ENCODE measurements around the gene BRSK2. TPM values are rescaled to one million over a fixed set of nuclear protein-coding genes. Genes with fewer than 3 reads are reported as not detected.

The BRSK2 gene
- total and polyA plus RNA-seq, 2 experiments from 2014 or later = 0.11 TPM; not detected in 1

- 0 out of 2 replicates have a peak, but pooled peaks cover 3% of the 10 kb centered on the region for H3F3A ChIP-seq (ENCODE audit: insufficient read depth)
- H3K4me2 ChIP-seq (ENCODE audit: unreplicated experiment) = peak overlapping the region; percentile 84
- in situ Hi-C loops (cut with MboI) = no loop called here
- peak overlapping the region; percentile 76 for H2AFZ ChIP-seq
- no peaks in the 10 kb centered on the region for H3K4me1 ChIP-seq (ENCODE audit: insufficient read depth)
- no peaks in the 10 kb centered on the region for H3K27me3 ChIP-seq (replicated peaks; ENCODE audit: insufficient read depth)
- no peaks in the 10 kb centered on the region for H3K9me3 ChIP-seq (ENCODE audit: low read depth)
- H3K36me3 ChIP-seq (ENCODE audit: low read depth) = no peaks in the 10 kb centered on the region
- peak overlapping the region; percentile 67 for H3K9ac ChIP-seq
- no peaks in the 10 kb centered on the region for H3K9me2 ChIP-seq (ENCODE audit: insufficient read depth)
- peak; percentile 94 for DNase-seq
- H3K27ac ChIP-seq = no peak overlapping the region
- H3K4me3 ChIP-seq = peak overlapping the region; percentile 72
- TF ChIP-seq EZH2phosphoT487 (IDR thresholded peaks at IDR 0.05; ENCODE audit: insufficient read depth, low read depth) = no peak
- TF ChIP-seq EZH2 (IDR thresholded peaks at IDR 0.05; ENCODE audit: insufficient read depth, poor library complexity, severe bottlenecking) = no peak
- no peaks in the 10 kb centered on the region for H4K20me1 ChIP-seq (ENCODE audit: insufficient read depth)
- H3K79me2 ChIP-seq (ENCODE audit: insufficient read depth) = no peaks in the 10 kb centered on the region
- WGBS, 2 experiments (ENCODE audit: low coverage in 1 of 2, low lambda C conversion rate in 2 of 2, missing lambda C conversion rate in 2 of 2) = 1% methylated on average over 24 to 53 of the region's 56 CpGs
Observed at GRCh38 chr11:1382831-1383607, 6.7 kb upstream of the BRSK2 start.

DNA sequence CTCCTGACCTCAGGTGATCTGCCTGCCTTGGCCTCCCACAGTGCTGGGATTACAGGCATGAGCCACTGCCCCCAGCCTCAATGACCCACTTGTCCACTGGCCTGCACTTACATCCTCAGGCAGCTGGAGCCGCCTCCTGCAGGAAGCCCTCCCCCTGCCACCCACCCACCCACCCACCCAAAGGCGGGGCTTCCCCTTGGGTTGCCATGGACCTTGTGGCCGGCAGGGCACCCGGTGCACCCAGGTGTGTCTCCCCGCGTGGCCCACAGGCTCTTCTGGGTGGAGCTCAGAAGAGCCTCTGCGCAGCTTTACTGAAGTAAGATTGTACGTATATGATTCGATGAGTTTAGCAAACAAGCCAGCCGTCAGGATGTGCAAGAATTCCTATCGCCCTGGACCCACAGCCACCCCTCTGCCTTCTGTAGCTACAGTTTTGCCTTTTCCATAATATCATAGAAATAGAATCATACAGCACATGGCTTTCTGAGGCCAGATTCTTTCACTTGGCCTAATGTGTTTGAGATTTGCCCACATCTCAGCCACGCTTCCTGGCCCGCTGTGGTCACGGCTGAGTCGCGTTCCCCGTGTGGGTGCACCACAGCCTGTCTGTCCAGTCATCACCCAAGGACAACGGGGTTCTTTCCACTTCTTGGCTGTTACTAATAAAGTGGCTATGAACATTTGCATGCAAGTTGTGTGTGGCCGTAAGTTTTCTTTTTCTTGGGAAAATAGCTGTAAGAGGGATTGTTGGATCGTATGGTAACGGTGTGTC lies 5.3 kb upstream of the BRSK2 start:
- no peaks in the 10 kb centered on the region for H3K9me3 ChIP-seq (ENCODE audit: low read depth)
- H3K9ac ChIP-seq = no peak overlapping the region
- no peaks in the 10 kb centered on the region for H3K27me3 ChIP-seq (replicated peaks; ENCODE audit: insufficient read depth)
- H4K20me1 ChIP-seq (ENCODE audit: insufficient read depth) = no peaks in the 10 kb centered on the region
- in situ Hi-C loops (cut with MboI) = no loop called here
- H3K27ac ChIP-seq = no peak overlapping the region
- DNase-seq = peak; percentile 43
- WGBS, 2 experiments (ENCODE audit: low coverage in 1 of 2, low lambda C conversion rate in 2 of 2, missing lambda C conversion rate in 2 of 2) = 55 to 60% methylated on average over 18 to 21 of the region's 21 CpGs
- no peaks in the 10 kb centered on the region for H3K9me2 ChIP-seq (ENCODE audit: insufficient read depth)
- no peak overlapping the region for H3K4me2 ChIP-seq (ENCODE audit: unreplicated experiment)
- H3K36me3 ChIP-seq (ENCODE audit: low read depth) = no peaks in the 10 kb centered on the region
- H2AFZ ChIP-seq = no peak overlapping the region
- H3F3A ChIP-seq (ENCODE audit: insufficient read depth) = 0 out of 2 replicates have a peak, but pooled peaks cover 3% of the 10 kb centered on the region
- H3K79me2 ChIP-seq (ENCODE audit: insufficient read depth) = no peaks in the 10 kb centered on the region
- TF ChIP-seq EZH2 (IDR thresholded peaks at IDR 0.05; ENCODE audit: insufficient read depth, poor library complexity, severe bottlenecking) = no peak
- H3K4me3 ChIP-seq = no peak overlapping the region
- no peaks in the 10 kb centered on the region for H3K4me1 ChIP-seq (ENCODE audit: insufficient read depth)

GRCh38 chr11:1387521-1387920 lies 2.2 kb upstream of the BRSK2 start:
- in situ Hi-C loops (cut with MboI) = no loop called here
- H3K4me2 ChIP-seq (ENCODE audit: unreplicated experiment) = no peak overlapping the region
- 86 to 89% methylated on average over 10 of the region's 10 CpGs for WGBS, 2 experiments (ENCODE audit: low coverage in 1 of 2, low lambda C conversion rate in 2 of 2, missing lambda C conversion rate in 2 of 2)

DNA sequence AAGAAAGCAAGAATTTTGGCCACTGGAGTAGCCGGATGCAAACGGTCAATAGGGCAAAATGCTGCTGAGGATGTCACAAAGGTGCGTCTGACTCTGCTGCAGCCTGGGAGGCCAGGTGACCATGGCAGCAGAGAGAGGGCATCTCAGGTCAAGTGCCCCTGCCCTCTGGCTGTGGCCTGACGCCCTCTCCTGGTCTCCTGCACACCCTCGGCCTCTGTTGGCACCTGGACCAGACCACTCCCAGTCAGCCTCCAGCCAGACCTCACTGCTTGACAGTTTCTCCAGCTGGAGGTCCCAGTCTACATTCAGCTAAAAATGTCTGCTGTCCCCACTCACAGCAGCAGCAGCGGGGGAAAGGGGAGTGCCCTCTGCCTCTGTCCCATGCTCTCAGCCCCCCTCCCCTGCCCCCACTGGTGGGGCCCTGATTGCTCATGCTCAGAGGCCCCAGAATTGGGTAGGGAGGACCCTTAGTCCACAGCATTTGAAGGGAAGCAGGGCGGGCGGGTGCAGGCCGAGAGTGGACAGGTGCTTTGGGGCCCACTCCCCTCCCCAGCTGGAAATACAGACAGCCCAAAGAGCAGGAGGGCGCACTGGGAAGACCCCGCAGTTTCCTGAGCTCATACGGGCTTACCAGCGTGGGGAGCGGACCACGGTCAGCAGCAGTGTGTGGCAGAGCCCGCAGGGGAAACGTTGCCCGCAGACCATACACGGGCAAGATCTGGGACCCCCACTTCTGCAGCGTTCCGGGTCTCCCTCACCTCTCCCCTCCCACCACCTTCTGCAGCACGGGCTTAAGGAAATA lies 1.6 kb upstream of the BRSK2 start:
- in situ Hi-C loops (cut with MboI) = no loop called here
- Histone ChIP-seq H3K4me2 (ENCODE audit: unreplicated experiment) (no peak overlapping the region), H3K9ac (no peak overlapping the region), H3K9me2 (ENCODE audit: insufficient read depth) (no peaks in the 10 kb centered on the region), H3K27ac (no peak overlapping the region), H4K20me1 (ENCODE audit: insufficient read depth) (no peaks in the 10 kb centered on the region), H3F3A (ENCODE audit: insufficient read depth) (0 out of 2 replicates have a peak, but pooled peaks cover 3% of the 10 kb centered on the region), H2AFZ (no peak overlapping the region), H3K9me3 (ENCODE audit: low read depth) (no peaks in the 10 kb centered on the region), H3K4me1 (ENCODE audit: insufficient read depth) (no peaks in the 10 kb centered on the region), H3K36me3 (ENCODE audit: low read depth) (no peaks in the 10 kb centered on the region), H3K4me3 (no peak overlapping the region), H3K27me3 (replicated peaks; ENCODE audit: insufficient read depth) (peaks cover 14% of the 10 kb centered on the region), H3K79me2 (ENCODE audit: insufficient read depth) (no peaks in the 10 kb centered on the region)
- 82 to 83% methylated on average over 21 to 22 of the region's 22 CpGs for WGBS, 2 experiments (ENCODE audit: low coverage in 1 of 2, low lambda C conversion rate in 2 of 2, missing lambda C conversion rate in 2 of 2)
- no peak for TF ChIP-seq EZH2 (IDR thresholded peaks at IDR 0.05; ENCODE audit: insufficient read depth, poor library complexity, severe bottlenecking)
- TF ChIP-seq EZH2phosphoT487 (IDR thresholded peaks at IDR 0.05; ENCODE audit: insufficient read depth, low read depth) = no peak
- DNase-seq = no peak

More at GRCh38 chr11:1387521-1387920, 2.2 kb upstream of the BRSK2 start:
- H3K27me3 ChIP-seq (replicated peaks; ENCODE audit: insufficient read depth) = peaks cover 14% of the 10 kb centered on the region
- no peaks in the 10 kb centered on the region for H3K79me2 ChIP-seq (ENCODE audit: insufficient read depth)
- H3K27ac ChIP-seq = no peak overlapping the region
- H3K9me2 ChIP-seq (ENCODE audit: insufficient read depth) = no peaks in the 10 kb centered on the region
- 0 out of 2 replicates have a peak, but pooled peaks cover 3% of the 10 kb centered on the region for H3F3A ChIP-seq (ENCODE audit: insufficient read depth)
- H3K9me3 ChIP-seq (ENCODE audit: low read depth) = no peaks in the 10 kb centered on the region
- no peak overlapping the region for H3K4me3 ChIP-seq
- no peaks in the 10 kb centered on the region for H3K36me3 ChIP-seq (ENCODE audit: low read depth)
- H3K4me1 ChIP-seq (ENCODE audit: insufficient read depth) = no peaks in the 10 kb centered on the region
- no peak for TF ChIP-seq EZH2phosphoT487 (IDR thresholded peaks at IDR 0.05; ENCODE audit: insufficient read depth, low read depth)
- no peak for TF ChIP-seq EZH2 (IDR thresholded peaks at IDR 0.05; ENCODE audit: insufficient read depth, poor library complexity, severe bottlenecking)
- no peak overlapping the region for H2AFZ ChIP-seq
- H3K9ac ChIP-seq = no peak overlapping the region
- no peaks in the 10 kb centered on the region for H4K20me1 ChIP-seq (ENCODE audit: insufficient read depth)
- no peak for DNase-seq

Measured in GM23248 (cell line).